Measurements from ENCODE around the gene SLC4A7. TPM values are rescaled to one million over a fixed set of nuclear protein-coding genes. Genes with fewer than 3 reads are reported as not detected.
A peak's percentile ranks its signal among the peaks of the same experiment; 100 is the strongest.

The SLC4A7 gene
- total RNA-seq, 1 donor from 2014 or later: 11.0 TPM

DNA sequence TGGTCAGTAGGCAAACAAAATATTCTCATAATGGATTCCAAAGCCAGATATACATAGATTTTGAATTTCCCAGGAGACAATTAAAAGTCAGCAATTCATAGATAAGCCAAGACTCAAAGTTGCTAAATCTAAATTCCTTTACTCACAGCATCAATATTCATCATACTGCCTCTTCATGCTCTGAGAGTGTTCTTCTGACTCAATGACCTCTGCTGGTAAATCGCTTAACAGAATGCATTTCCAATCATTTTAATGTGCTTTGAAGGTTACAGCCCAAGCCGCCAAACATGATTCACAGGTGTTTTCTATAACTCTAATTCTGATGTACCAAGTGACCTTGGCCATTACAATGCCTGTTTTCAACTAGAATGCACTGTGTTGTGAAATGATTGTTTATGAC lies 24.2 kb upstream of the SLC4A7 start:
- Histone ChIP-seq H3K27me3 (no peaks in the 10 kb centered on the region), H3K4me3 (no peak overlapping the region), H3K4me1 (peaks cover 6 to 13% of the 10 kb centered on the region in 2 donors), H3K9me3 (no peaks in the 10 kb centered on the region), H3K36me3 (no peaks in the 10 kb centered on the region), H3K27ac (no peak overlapping the region)
- TF ChIP-seq, protein P1, sequence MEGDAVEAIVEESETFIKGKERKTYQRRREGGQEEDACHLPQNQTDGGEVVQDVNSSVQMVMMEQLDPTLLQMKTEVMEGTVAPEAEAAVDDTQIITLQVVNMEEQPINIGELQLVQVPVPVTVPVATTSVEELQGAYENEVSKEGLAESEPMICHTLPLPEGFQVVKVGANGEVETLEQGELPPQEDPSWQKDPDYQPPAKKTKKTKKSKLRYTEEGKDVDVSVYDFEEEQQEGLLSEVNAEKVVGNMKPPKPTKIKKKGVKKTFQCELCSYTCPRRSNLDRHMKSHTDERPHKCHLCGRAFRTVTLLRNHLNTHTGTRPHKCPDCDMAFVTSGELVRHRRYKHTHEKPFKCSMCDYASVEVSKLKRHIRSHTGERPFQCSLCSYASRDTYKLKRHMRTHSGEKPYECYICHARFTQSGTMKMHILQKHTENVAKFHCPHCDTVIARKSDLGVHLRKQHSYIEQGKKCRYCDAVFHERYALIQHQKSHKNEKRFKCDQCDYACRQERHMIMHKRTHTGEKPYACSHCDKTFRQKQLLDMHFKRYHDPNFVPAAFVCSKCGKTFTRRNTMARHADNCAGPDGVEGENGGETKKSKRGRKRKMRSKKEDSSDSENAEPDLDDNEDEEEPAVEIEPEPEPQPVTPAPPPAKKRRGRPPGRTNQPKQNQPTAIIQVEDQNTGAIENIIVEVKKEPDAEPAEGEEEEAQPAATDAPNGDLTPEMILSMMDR (IDR thresholded peaks at IDR 0.05): no peak
- intact Hi-C loops (cut with DNase I): no loop called here
- DNase-seq (ENCODE audit: low spot score in 2 of 2): no peak

DNA sequence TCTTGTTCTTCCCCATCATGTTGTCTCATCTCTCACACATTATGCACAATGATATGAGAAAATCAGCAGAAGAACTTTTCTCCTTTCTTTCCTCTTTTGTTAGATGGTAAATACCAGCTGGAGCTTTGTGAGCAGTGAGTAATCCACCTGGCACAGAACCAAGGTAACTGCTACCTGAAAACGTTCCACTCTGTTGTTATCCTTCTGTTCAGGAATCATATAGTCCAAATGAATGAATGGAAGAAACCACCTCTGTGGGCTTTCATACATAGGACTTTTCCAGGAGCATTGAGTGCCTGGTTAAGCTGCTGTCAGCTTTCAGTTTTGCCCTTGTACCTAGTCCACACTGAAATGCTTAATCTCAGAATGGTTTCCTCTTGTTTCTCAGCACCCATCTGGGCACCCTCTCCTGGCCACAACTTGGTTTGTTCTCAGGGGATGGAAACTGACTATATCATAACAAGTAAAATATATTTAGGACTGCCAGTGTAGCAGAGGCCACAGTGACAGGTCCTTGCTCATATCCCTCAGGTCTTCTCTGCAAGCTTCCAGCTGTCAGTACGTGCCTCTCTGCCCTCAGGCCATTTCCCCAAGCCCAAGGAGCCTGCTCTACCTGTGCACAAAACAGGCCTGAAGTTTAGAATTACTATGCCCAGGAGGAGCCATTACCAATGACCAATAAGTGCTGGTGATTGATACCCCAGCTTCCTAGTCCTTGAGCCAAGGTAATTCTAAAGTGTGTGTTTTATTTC lies 23.5 kb upstream of the SLC4A7 start:
- no peaks in the 10 kb centered on the region for H3K9me3 ChIP-seq
- H3K4me3 ChIP-seq: no peak overlapping the region
- H3K36me3 ChIP-seq: no peaks in the 10 kb centered on the region
- no peak for DNase-seq (ENCODE audit: low spot score in 2 of 2)
- H3K27me3 ChIP-seq: no peaks in the 10 kb centered on the region
- peaks cover 6 to 13% of the 10 kb centered on the region in 2 donors for H3K4me1 ChIP-seq
- intact Hi-C loops (cut with DNase I): no loop called here
- TF ChIP-seq, protein P1 (IDR thresholded peaks at IDR 0.05): no peak
- no peak overlapping the region for H3K27ac ChIP-seq

DNA sequence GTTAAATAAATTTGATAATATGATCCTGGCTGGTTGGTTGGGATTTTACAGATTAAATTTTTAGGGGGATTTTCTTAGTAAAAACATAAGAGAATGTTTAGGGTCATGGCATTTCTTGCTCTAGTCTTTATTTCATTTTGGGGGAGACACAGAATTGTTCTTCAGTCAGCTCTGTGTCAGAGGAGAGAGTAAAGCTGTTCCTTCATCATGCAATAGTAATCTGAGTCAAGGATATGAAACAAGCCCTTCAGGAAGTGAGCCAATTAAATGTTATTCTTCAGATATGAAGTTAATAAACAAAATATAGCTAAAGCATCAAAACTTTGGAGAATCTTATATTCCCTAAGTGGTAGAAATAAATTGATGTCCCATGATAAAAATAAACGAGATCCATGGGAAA lies 22.9 kb upstream of the SLC4A7 start:
- peaks cover 6 to 13% of the 10 kb centered on the region in 2 donors for H3K4me1 ChIP-seq
- H3K4me3 ChIP-seq: no peak overlapping the region
- H3K27me3 ChIP-seq: no peaks in the 10 kb centered on the region
- no peaks in the 10 kb centered on the region for H3K9me3 ChIP-seq
- H3K36me3 ChIP-seq: no peaks in the 10 kb centered on the region
- TF ChIP-seq, protein P1 (IDR thresholded peaks at IDR 0.05): no peak
- H3K27ac ChIP-seq: no peak overlapping the region
- intact Hi-C loops (cut with DNase I): no loop called here
- DNase-seq (ENCODE audit: low spot score in 2 of 2): no peak

DNA sequence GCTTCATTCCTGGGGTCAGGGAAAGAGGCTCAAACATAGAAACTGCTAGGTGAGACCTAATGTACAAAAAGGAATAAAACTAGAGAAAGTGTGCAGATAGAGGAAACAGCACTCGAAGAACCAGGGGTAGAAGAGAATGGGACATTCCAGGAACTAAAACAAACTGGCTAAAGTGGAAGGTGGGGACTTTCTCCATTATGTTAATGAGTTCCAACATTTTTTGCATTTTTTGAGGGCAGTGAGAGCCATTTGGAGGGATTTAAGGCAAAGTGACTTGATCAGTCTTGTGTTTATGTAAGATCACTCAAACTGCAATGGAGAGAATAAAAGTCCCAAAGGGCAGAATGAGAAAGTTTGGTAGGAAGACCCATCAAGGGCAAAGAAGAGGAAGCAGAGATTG lies 20.6 kb upstream of the SLC4A7 start:
- Histone ChIP-seq H3K27me3 (no peaks in the 10 kb centered on the region), H3K4me3 (no peak overlapping the region), H3K27ac (peak overlapping the region; percentile 70 to 84), H3K4me1 (peaks cover 6 to 13% of the 10 kb centered on the region in 2 donors), H3K9me3 (no peaks in the 10 kb centered on the region), H3K36me3 (no peaks in the 10 kb centered on the region)
- intact Hi-C loops (cut with DNase I): loop anchor here (5.0 kb wide), 2 partner anchors 133 to 173 kb away; no protein-coding TSS in a partner anchor
- TF ChIP-seq, protein P1 (IDR thresholded peaks at IDR 0.05): no peak
- no peak for DNase-seq (ENCODE audit: low spot score in 2 of 2)

DNA sequence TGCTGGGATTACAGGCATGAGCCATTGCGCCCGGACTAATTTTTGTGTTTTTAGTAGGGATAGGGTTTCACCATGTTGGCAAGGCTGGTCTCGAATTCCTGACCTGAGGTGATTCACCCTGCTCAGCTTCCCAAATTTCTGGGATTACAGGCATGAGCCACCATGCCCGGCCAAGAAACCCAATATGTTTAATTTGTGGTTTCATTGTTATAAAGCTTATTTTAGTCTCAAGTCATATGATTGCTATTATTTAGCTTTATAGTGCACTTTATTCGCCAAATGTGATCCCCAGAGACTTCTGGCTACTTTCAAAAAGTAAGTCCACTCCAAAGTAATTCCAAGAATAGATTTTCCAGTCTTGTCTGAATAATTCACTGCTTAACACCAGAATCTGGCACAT lies 19.3 kb upstream of the SLC4A7 start:
- H3K36me3 ChIP-seq: no peaks in the 10 kb centered on the region
- peak; percentile 38 to 89 for DNase-seq (ENCODE audit: low spot score in 2 of 2)
- TF ChIP-seq, protein P1 (IDR thresholded peaks at IDR 0.05): no peak
- intact Hi-C loops (cut with DNase I): loop anchor here (1.0 to 5.0 kb wide), 4 partner anchors 18 to 174 kb away; partner anchors contain the start of gene SLC4A7
- peak overlapping the region; percentile 70 to 84 for H3K27ac ChIP-seq
- no peaks in the 10 kb centered on the region for H3K9me3 ChIP-seq
- no peaks in the 10 kb centered on the region for H3K27me3 ChIP-seq
- H3K4me3 ChIP-seq: no peak overlapping the region
- peaks cover 6 to 13% of the 10 kb centered on the region in 2 donors for H3K4me1 ChIP-seq

Measured in ascending aorta (tissue), 2 donors.